SK-N-SH treated with all-trans-retinoic acid at 6 μM for 48 hours (cell line): Measurements from ENCODE around the gene LRRC73.

Experiments
- ARNTL ChIP-seq: fragments of 450-650 bp; formaldehyde crosslinking; IDR thresholded peaks from 2 replicates; pipeline ENCODE4 v1.5.0; 2020; ENCODE audit warnings: low read depth, mild to moderate bottlenecking, moderate library complexity, borderline replicate concordance
- PPARA ChIP-seq: fragments of 250-450 bp; sonication (Bioruptor Pico); IDR thresholded peaks from 2 replicates; pipeline ENCODE4 v1.5.0; 2020; ENCODE audit warnings: mild to moderate bottlenecking, borderline replicate concordance
- ZFP30 ChIP-seq: fragments of 450-650 bp; formaldehyde crosslinking; IDR thresholded peaks from 2 replicates; pipeline ENCODE4 v1.5.0; 2022; ENCODE audit warnings: mild to moderate bottlenecking, moderate library complexity
- ZNF565 ChIP-seq: fragments of 450-650 bp; formaldehyde crosslinking; conservative IDR thresholded peaks from 2 replicates; pipeline ENCODE4 v1.5.0; 2020; ENCODE audit warnings: low read depth, mild to moderate bottlenecking, moderate library complexity
- TF ChIP-seq, protein P1 (sequence below): fragments of 250-450 bp; sonication (Bioruptor Pico); IDR thresholded peaks from 2 replicates; pipeline ENCODE4 v1.8.0; 2021; ENCODE audit warnings: low read depth, mild to moderate bottlenecking, moderate library complexity, borderline replicate concordance

DNA sequence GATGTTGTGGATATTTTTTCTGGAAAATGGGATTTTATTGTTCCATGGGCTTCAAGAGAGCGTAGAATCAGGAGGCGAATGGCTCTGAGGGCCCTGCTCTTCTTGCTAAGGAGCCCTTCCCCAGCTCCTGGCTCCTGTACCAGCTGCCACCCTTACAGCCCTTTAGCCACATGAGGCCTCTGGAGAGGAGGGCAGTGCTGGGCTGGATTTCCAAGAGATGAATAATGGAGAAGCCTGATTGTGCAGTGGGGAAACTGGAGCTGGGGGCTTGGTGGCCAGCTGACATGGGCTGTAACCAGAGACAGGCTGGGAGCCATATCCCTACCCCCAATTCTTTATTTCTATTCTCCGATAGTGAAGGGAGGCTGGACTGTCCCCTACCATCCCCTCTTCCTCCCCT, 9.2 kb downstream of the LRRC73 start:
- TF ChIP-seq ZNF565 (CRISPR knock-in tag), result no peak
- TF ChIP-seq ARNTL (CRISPR knock-in tag), result no peak
- TF ChIP-seq, protein P1, sequence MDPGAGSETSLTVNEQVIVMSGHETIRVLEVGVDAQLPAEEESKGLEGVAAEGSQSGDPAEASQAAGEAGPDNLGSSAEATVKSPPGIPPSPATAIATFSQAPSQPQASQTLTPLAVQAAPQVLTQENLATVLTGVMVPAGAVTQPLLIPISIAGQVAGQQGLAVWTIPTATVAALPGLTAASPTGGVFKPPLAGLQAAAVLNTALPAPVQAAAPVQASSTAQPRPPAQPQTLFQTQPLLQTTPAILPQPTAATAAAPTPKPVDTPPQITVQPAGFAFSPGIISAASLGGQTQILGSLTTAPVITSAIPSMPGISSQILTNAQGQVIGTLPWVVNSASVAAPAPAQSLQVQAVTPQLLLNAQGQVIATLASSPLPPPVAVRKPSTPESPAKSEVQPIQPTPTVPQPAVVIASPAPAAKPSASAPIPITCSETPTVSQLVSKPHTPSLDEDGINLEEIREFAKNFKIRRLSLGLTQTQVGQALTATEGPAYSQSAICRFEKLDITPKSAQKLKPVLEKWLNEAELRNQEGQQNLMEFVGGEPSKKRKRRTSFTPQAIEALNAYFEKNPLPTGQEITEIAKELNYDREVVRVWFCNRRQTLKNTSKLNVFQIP (CRISPR knock-in tag), result no peak
- TF ChIP-seq PPARA, result no peak
- no peak for TF ChIP-seq ZFP30
